Suprapubic skin (tissue), 4 donors: ENCODE data around the gene PRPSAP1. TPM values are rescaled to one million over a fixed set of nuclear protein-coding genes. Genes with fewer than 3 reads are reported as not detected.

Source experiments
- DNase-seq, 2 donors: peaks; one replicate each; pipeline ENCODE4 v3.0.0-alpha.2; 2019; ENCODE audit warnings: low spot score in 2 of 2
- H3K27ac ChIP-seq: fragments of 200-600 bp; sonication (generic); one replicate; pipeline ENCODE4 v1.5.1; 2019
- H3K27me3 ChIP-seq: fragments of 200-600 bp; sonication (generic); one replicate; pipeline ENCODE4 v1.5.1; 2019
- H3K36me3 ChIP-seq: fragments of 200-600 bp; sonication (generic); one replicate; pipeline ENCODE4 v1.5.1; 2019
- H3K4me1 ChIP-seq: fragments of 200-600 bp; sonication (generic); one replicate; pipeline ENCODE4 v1.5.1; 2019
- H3K4me3 ChIP-seq: fragments of 200-600 bp; sonication (generic); one replicate; pipeline ENCODE4 v1.5.1; 2019; ENCODE audit warnings: mild to moderate bottlenecking
- H3K9me3 ChIP-seq: fragments of 200-600 bp; sonication (generic); one replicate; pipeline ENCODE4 v1.5.1; 2019
- CTCF ChIP-seq, 2 donors: fragments of 200-600 bp in 1 of 2; fragments of 450-650 bp in 1 of 2; sonication (generic) in 1 of 2; IDR thresholded peaks; one replicate each; pipeline ENCODE4 v1.5.1; 2016 to 2019; ENCODE audit warnings: antibody characterized with exemption in 2 of 2, mild to moderate bottlenecking in 1 of 2, moderate library complexity in 1 of 2
- EP300 ChIP-seq: sonication (generic); formaldehyde crosslinking; IDR thresholded peaks from one replicate; pipeline ENCODE4 v1.6.1; 2017; ENCODE audit warnings: antibody characterized with exemption
- POLR2A ChIP-seq, 2 donors: fragments of 450-650 bp; IDR thresholded peaks; one replicate each; pipeline ENCODE4 v1.6.1; 2017; ENCODE audit warnings: antibody characterized with exemption in 2 of 2, mild to moderate bottlenecking in 2 of 2, moderate library complexity in 2 of 2
- POLR2AphosphoS5 ChIP-seq, 3 donors: sonication (generic); formaldehyde crosslinking; IDR thresholded peaks; one replicate each; pipeline ENCODE4 v1.6.1; 2017; ENCODE audit warnings: antibody characterized with exemption in 3 of 3
- WGBS: methylation state at CpG from one replicate; pipeline ENCODE4 v1.1.5; 2018; 5-methylcytosine and 5-hydroxymethylcytosine counted together
- total RNA-seq, 4 donors: library from RNA; depleted of rRNA; stranded (reverse); fragments of >200 nt; gene quantifications; one replicate each; pipeline ENCODE4 v1.1.0, GENCODE V29; 2016

Gene PRPSAP1
- total RNA-seq, 4 donors from 2014 or later: 47.3 to 83.9 (median 63.8) TPM

GRCh38 chr17:76343106-76343505, 10.6 kb downstream of the PRPSAP1 start:
- no peak for DNase-seq
- Histone ChIP-seq H3K9me3 (no peaks in the 10 kb centered on the region), H3K27me3 (no peaks in the 10 kb centered on the region), H3K36me3 (peaks cover 60% of the 10 kb centered on the region), H3K27ac (no peak overlapping the region), H3K4me3 (no peak overlapping the region), H3K4me1 (no peaks in the 10 kb centered on the region)
- 95% methylated on average over 7 of the region's 7 CpGs for WGBS
- TF ChIP-seq CTCF (IDR thresholded peaks at IDR 0.05) (no peak), POLR2AphosphoS5 (IDR thresholded peaks at IDR 0.05) (no peak), POLR2A (IDR thresholded peaks at IDR 0.05) (no peak), EP300 (no peak)

- TF ChIP-seq CTCF (IDR thresholded peaks at IDR 0.05): no peak
- TF ChIP-seq POLR2AphosphoS5 (IDR thresholded peaks at IDR 0.05): no peak
- TF ChIP-seq EP300: no peak
- TF ChIP-seq POLR2A (IDR thresholded peaks at IDR 0.05): no peak
- peaks cover 42% of the 10 kb centered on the region for H3K36me3 ChIP-seq
- DNase-seq: no peak
Measured at GRCh38 chr17:76341301-76341700, 12.4 kb downstream of the PRPSAP1 start.

GRCh38 chr17:76337413-76337777, 16.3 kb downstream of the PRPSAP1 start:
- WGBS: 89% methylated on average over 6 of the region's 6 CpGs
- no peak overlapping the region for H3K4me3 ChIP-seq
- no peak overlapping the region for H3K27ac ChIP-seq
- no peak for TF ChIP-seq CTCF (IDR thresholded peaks at IDR 0.05)
- no peak for TF ChIP-seq POLR2AphosphoS5 (IDR thresholded peaks at IDR 0.05)
- TF ChIP-seq POLR2A (IDR thresholded peaks at IDR 0.05): no peak
- no peak for TF ChIP-seq EP300
- no peaks in the 10 kb centered on the region for H3K9me3 ChIP-seq
- no peaks in the 10 kb centered on the region for H3K4me1 ChIP-seq
- peaks cover 7% of the 10 kb centered on the region for H3K36me3 ChIP-seq
- no peak for DNase-seq
- H3K27me3 ChIP-seq: no peaks in the 10 kb centered on the region

More at GRCh38 chr17:76341301-76341700, 12.4 kb downstream of the PRPSAP1 start:
- no peaks in the 10 kb centered on the region for H3K9me3 ChIP-seq
- no peaks in the 10 kb centered on the region for H3K4me1 ChIP-seq
- H3K27ac ChIP-seq: no peak overlapping the region
- WGBS: 97% methylated on average over 6 of the region's 6 CpGs
- no peaks in the 10 kb centered on the region for H3K27me3 ChIP-seq
- H3K4me3 ChIP-seq: no peak overlapping the region

- Histone ChIP-seq H3K4me3 (no peak overlapping the region), H3K27ac (no peak overlapping the region), H3K36me3 (peaks cover 6% of the 10 kb centered on the region), H3K9me3 (no peaks in the 10 kb centered on the region), H3K4me1 (no peaks in the 10 kb centered on the region), H3K27me3 (no peaks in the 10 kb centered on the region)
- DNase-seq: no peak
- TF ChIP-seq CTCF (IDR thresholded peaks at IDR 0.05) (no peak), POLR2AphosphoS5 (IDR thresholded peaks at IDR 0.05) (no peak), EP300 (no peak), POLR2A (IDR thresholded peaks at IDR 0.05) (no peak)
- WGBS: 82% methylated on average over 7 of the region's 7 CpGs
Measured at GRCh38 chr17:76336756-76337412, 16.8 kb downstream of the PRPSAP1 start.

GRCh38 chr17:76335716-76336381, 17.9 kb downstream of the PRPSAP1 start:
- DNase-seq: no peak
- TF ChIP-seq EP300 (no peak), POLR2A (IDR thresholded peaks at IDR 0.05) (no peak), CTCF (IDR thresholded peaks at IDR 0.05) (no peak), POLR2AphosphoS5 (IDR thresholded peaks at IDR 0.05) (no peak)
- H3K27me3 ChIP-seq: no peaks in the 10 kb centered on the region
- H3K4me3 ChIP-seq: no peak overlapping the region
- no peaks in the 10 kb centered on the region for H3K4me1 ChIP-seq
- WGBS: 97% methylated on average over 9 of the region's 9 CpGs
- no peaks in the 10 kb centered on the region for H3K9me3 ChIP-seq
- H3K36me3 ChIP-seq: peaks cover 13% of the 10 kb centered on the region
- no peak overlapping the region for H3K27ac ChIP-seq
